HCT116 (cell line): ENCODE measurements around the gene MACROH2A1. TPM values are rescaled to one million over a fixed set of nuclear protein-coding genes. Genes with fewer than 3 reads are reported as not detected.

Experiments used
- ATAC-seq: fragments of 200-7000 bp; cut with Tn5 transposase; 2 replicates; pipeline ENCODE4 v1.9.1; 2020; ENCODE audit warnings: mild to moderate bottlenecking, moderate library complexity
- BruUV-seq: library from RNA; stranded (reverse); fragments of 400-500 nt; replicated peaks from 2 replicates; lab custom pipeline; 2021; lab: Mats Ljungman, UMichigan
- CTCF ChIA-PET: fragments of 300-600 bp; sonication (Branson Sonifier 250); formaldehyde crosslinking; loops from one replicate; lab custom pipeline; 2021; ENCODE audit warnings: antibody characterized with exemption; lab: Charles Lee
- POLR2A ChIA-PET: fragments of 300-600, 350-600 bp; sonication (Branson Sonifier 250); formaldehyde crosslinking; loops from one replicate; lab custom pipeline; 2021; ENCODE audit warnings: antibody characterized with exemption; lab: Charles Lee
- RAD21 ChIA-PET, 2 experiments: fragments of 300-600 bp; sonication (Branson Sonifier 250); formaldehyde crosslinking; loops; one replicate each; lab custom pipeline; 2023; ENCODE audit warnings: low total read pairs in 2 of 2; ENCODE audit not compliant: uncharacterized antibody in 2 of 2, unreplicated experiment in 2 of 2, low non-redundant PET in 1 of 2; lab: Charles Lee
- DNase-seq: peaks from one replicate; pipeline ENCODE4 v3.0.0-alpha.2; 2010; ENCODE audit warnings: low read depth, low spot score
- H2AFZ ChIP-seq: fragments of 200-600 bp; shearing (Covaris generic), sonication (generic); 2 replicates; pipeline ENCODE4 v1.6.1; 2017; ENCODE audit warnings: low read depth, mixed run types, mixed read lengths, antibody characterized with exemption, low read length; ENCODE audit not compliant: poor library complexity, severe bottlenecking
- H3K27ac ChIP-seq: 2 replicates; pipeline ENCODE4 v1.5.1; 2012; ENCODE audit warnings: low read depth, low read length
- H3K27me3 ChIP-seq: fragments of 200-600 bp; sonication (generic); 2 replicates; pipeline ENCODE4 v1.6.1; 2016; ENCODE audit warnings: mixed run types, low read length, mixed read lengths; ENCODE audit not compliant: insufficient read depth
- H3K36me3 ChIP-seq, 2 experiments: fragments of 200-500 bp in 1 of 2; fragments of 200-600 bp in 1 of 2; sonication (Bioruptor generic) in 1 of 2; sonication (generic) in 1 of 2; 2 replicates each; pipeline versions ENCODE4 v1.5.1 to v1.6.1; 2014 to 2016; ENCODE audit warnings: low read length in 2 of 2, inconsistent platforms in 1 of 2, mixed read lengths in 1 of 2, mixed run types in 1 of 2; ENCODE audit not compliant: insufficient read depth in 2 of 2, control insufficient read depth in 1 of 2
- H3K4me1 ChIP-seq, 2 experiments: fragments of 200-600 bp in 1 of 2; sonication (generic) in 1 of 2; 2 replicates each; pipeline versions ENCODE4 v1.5.1 to v1.6.1; 2012 to 2017; ENCODE audit warnings: low read length in 2 of 2, inconsistent platforms in 1 of 2, mild to moderate bottlenecking in 1 of 2, mixed read lengths in 1 of 2, mixed run types in 1 of 2, moderate library complexity in 1 of 2; ENCODE audit not compliant: insufficient read depth in 2 of 2, control insufficient read depth in 1 of 2
- H3K4me2 ChIP-seq: fragments of 200-600 bp; sonication (generic); 2 replicates; pipeline ENCODE4 v1.6.1; 2017; ENCODE audit warnings: mixed run types, low read length, mixed read lengths
- H3K4me3 ChIP-seq, 2 experiments: fragments of 200-600 bp in 1 of 2; sonication (generic) in 1 of 2; replicated peaks in 1 of 2; 2 replicates each; pipeline ENCODE4 v1.5.1; 2011 to 2016; ENCODE audit warnings: low read length in 2 of 2, control low read depth in 1 of 2, low read depth in 1 of 2, mild to moderate bottlenecking in 1 of 2, mixed read lengths in 1 of 2, mixed run types in 1 of 2
- H3K79me2 ChIP-seq: fragments of 200-600 bp; sonication (generic); 2 replicates; pipeline ENCODE4 v1.6.1; 2017; ENCODE audit warnings: mild to moderate bottlenecking, mixed run types, low read length, moderate library complexity, mixed read lengths; ENCODE audit not compliant: insufficient read depth
- H3K9ac ChIP-seq: fragments of 200-600 bp; sonication (generic); 2 replicates; pipeline ENCODE4 v1.6.1; 2016; ENCODE audit warnings: low read length, mixed read lengths
- H3K9me2 ChIP-seq: fragments of 200-600 bp; sonication (generic), shearing (Covaris generic); 2 replicates; pipeline ENCODE4 v1.6.1; 2017; ENCODE audit warnings: mixed run types, mild to moderate bottlenecking, moderate library complexity; ENCODE audit not compliant: insufficient read depth
- H3K9me3 ChIP-seq, 2 experiments: fragments of 200-500 bp in 1 of 2; fragments of 200-600 bp in 1 of 2; sonication (Bioruptor generic) in 1 of 2; sonication (generic) in 1 of 2; 2 replicates each; pipeline ENCODE4 v1.6.1; 2014 to 2017; ENCODE audit warnings: low read length in 2 of 2, mixed read lengths in 2 of 2, inconsistent platforms in 1 of 2, low read depth in 1 of 2, mild to moderate bottlenecking in 1 of 2, mixed run types in 1 of 2, moderate library complexity in 1 of 2; ENCODE audit not compliant: control insufficient read depth in 1 of 2, insufficient read depth in 1 of 2
- H4K20me1 ChIP-seq: fragments of 200-600 bp; sonication (generic), shearing (Covaris generic); 2 replicates; pipeline ENCODE4 v1.6.1; 2017; ENCODE audit warnings: mixed run types, mild to moderate bottlenecking, moderate library complexity; ENCODE audit not compliant: insufficient read depth
- ELF1 ChIP-seq: IDR thresholded peaks from 2 replicates; pipeline ENCODE4 v1.6.1; 2012; ENCODE audit warnings: low read depth, borderline replicate concordance
- EZH2 ChIP-seq: fragments of 200-600 bp; sonication (generic); IDR thresholded peaks from 2 replicates; pipeline ENCODE4 v1.6.1; 2017; ENCODE audit warnings: antibody characterized with exemption, mixed run types
- FOSL1 ChIP-seq: IDR thresholded peaks from 2 replicates; pipeline ENCODE4 v1.6.1; 2012; ENCODE audit warnings: low read depth
- JUND ChIP-seq: IDR thresholded peaks from 2 replicates; pipeline ENCODE4 v1.6.1; 2012
- SIN3A ChIP-seq: IDR thresholded peaks from 2 replicates; pipeline ENCODE4 v1.6.1; 2012; ENCODE audit warnings: low read depth
- intact Hi-C: fragments of 100-400 bp; cut with micrococcal nuclease; formaldehyde crosslinking; loops from 2 replicates; pipeline ENCODE4 v1.10.0; 2022
- total RNA-seq: library from RNA; stranded (reverse); gene quantifications from one replicate; pipeline ENCODE4 v1.2.1, GENCODE V29; 2021; ENCODE audit not compliant: unreplicated experiment
- TF ChIP-seq, protein P1 (sequence below), 3 experiments: fragments of 200-600 bp in 1 of 3; sonication (generic) in 1 of 3; IDR thresholded peaks in 2 of 3; conservative IDR thresholded peaks in 1 of 3; 2 replicates each; pipeline ENCODE4 v1.5.1; 2012 to 2017; ENCODE audit warnings: low read depth in 2 of 3, low read length in 2 of 3, antibody characterized with exemption in 1 of 3, borderline replicate concordance in 1 of 3, control low read depth in 1 of 3, mild to moderate bottlenecking in 1 of 3, mixed read lengths in 1 of 3, mixed run types in 1 of 3, moderate library complexity in 1 of 3; ENCODE audit not compliant: insufficient read depth in 1 of 3
- TF ChIP-seq, protein P2 (sequence below): IDR thresholded peaks from 2 replicates; pipeline ENCODE4 v1.6.1; 2012
- TF ChIP-seq, protein P3 (sequence below): IDR thresholded peaks from 2 replicates; pipeline ENCODE4 v1.6.1; 2012
- TF ChIP-seq, protein P4 (sequence below): IDR thresholded peaks from 2 replicates; pipeline ENCODE4 v1.6.1; 2011; ENCODE audit warnings: mild to moderate bottlenecking, low read length, moderate library complexity; ENCODE audit not compliant: insufficient replicate concordance; ENCODE audit errors: extremely low read depth

Gene MACROH2A1
- total RNA-seq, 1 experiment from 2014 or later, result 218 TPM

DNA sequence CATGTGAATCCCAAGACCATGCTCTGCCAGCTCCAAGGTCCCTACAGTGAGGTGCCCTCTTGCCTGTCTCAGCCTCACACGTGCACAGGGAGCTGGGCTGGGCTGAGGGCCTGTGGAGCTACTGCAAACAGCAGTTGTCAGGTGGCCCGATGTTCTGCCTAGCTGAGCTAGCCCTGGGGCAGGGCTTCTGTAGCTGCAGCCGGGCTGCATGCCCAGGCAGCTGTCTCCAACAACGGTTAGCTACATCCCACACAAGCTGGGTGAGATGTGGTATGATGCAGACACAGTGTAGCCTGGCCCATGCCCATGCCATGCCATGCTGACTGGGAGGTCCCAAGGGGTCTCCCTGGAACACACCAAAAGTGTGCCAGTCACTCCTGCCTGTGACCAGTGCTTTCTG lies 62.0 kb downstream of the MACROH2A1 start:
- no peak for ATAC-seq
- H3K79me2 ChIP-seq, result no peaks in the 10 kb centered on the region
- peaks cover 33 to 38% of the 10 kb centered on the region in 2 experiments for H3K36me3 ChIP-seq
- H3K4me2 ChIP-seq, result no peak overlapping the region
- ChIA-PET CTCF (no interaction called here), POLR2A (no interaction called here), RAD21 (no interaction called here)
- H3K27ac ChIP-seq, result no peak overlapping the region
- H3K9me3 ChIP-seq, result no peaks in the 10 kb centered on the region
- intact Hi-C loops, result no loop called here
- no peak overlapping the region for H2AFZ ChIP-seq
- no peak overlapping the region for H3K9ac ChIP-seq
- DNase-seq, result no peak
- no peak overlapping the region for H3K4me3 ChIP-seq
- H3K9me2 ChIP-seq, result no peaks in the 10 kb centered on the region
- no peaks in the 10 kb centered on the region for H3K4me1 ChIP-seq
- no TSS peak for BruUV-seq
- TF ChIP-seq, protein P1, sequence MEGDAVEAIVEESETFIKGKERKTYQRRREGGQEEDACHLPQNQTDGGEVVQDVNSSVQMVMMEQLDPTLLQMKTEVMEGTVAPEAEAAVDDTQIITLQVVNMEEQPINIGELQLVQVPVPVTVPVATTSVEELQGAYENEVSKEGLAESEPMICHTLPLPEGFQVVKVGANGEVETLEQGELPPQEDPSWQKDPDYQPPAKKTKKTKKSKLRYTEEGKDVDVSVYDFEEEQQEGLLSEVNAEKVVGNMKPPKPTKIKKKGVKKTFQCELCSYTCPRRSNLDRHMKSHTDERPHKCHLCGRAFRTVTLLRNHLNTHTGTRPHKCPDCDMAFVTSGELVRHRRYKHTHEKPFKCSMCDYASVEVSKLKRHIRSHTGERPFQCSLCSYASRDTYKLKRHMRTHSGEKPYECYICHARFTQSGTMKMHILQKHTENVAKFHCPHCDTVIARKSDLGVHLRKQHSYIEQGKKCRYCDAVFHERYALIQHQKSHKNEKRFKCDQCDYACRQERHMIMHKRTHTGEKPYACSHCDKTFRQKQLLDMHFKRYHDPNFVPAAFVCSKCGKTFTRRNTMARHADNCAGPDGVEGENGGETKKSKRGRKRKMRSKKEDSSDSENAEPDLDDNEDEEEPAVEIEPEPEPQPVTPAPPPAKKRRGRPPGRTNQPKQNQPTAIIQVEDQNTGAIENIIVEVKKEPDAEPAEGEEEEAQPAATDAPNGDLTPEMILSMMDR (IDR thresholded peaks at IDR 0.05 in 2 of 3, conservative IDR thresholded peaks at IDR 0.05 in 1 of 3; ENCODE audit: borderline replicate concordance in 1 of 3, insufficient read depth in 1 of 3, low read depth in 2 of 3, low read length in 2 of 3), result no peak
- TF ChIP-seq, protein P2, sequence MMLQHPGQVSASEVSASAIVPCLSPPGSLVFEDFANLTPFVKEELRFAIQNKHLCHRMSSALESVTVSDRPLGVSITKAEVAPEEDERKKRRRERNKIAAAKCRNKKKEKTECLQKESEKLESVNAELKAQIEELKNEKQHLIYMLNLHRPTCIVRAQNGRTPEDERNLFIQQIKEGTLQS, result no peak
- no peak for TF ChIP-seq ELF1
- H4K20me1 ChIP-seq, result no peaks in the 10 kb centered on the region; the same call in 1 of the 2 replicates
- H3K27me3 ChIP-seq, result no peaks in the 10 kb centered on the region

DNA sequence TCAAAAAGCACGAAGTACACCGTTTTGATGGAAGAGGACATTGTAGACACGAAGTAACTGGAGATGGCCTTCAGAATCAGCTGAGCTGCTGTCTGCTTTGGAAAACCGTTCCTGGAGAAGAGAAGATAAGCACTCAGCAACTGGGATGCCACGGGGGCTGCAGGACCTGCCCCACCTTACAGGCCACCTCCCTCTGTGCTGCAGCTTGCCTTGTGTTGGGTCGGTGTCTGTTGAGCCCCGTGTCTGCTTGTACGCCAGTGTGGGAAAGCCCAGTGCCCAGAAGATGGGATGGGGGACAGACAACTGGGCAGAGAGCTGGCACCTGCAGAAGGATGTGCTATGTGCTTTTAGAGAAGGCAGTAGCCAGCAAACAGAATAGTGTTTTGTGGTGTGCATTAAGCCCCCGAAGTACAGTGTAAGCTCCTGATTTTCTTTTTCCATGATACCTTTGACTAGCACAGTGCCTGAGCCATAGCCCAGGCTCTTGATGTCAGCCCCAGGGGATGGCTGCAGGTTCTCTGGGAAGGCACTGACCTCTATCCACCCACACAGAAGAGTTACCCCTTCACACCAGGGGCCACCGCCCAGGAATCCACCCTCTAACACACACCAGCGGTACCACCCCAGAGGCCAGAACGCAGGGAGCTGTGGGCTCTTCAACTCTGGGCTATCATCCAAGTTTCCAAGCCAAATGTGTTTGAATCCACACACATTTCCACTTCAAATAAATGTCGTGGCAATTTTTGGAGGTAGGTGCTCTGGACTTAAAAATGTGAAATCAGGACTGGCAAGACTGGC lies 63.8 kb downstream of the MACROH2A1 start:
- CTCF ChIA-PET, result no interaction called here
- H4K20me1 ChIP-seq, result no peaks in the 10 kb centered on the region; the same call in 1 of the 2 replicates
- intact Hi-C loops, result no loop called here

More for the DNA sequence above, 63.8 kb downstream of the MACROH2A1 start:
- H3K79me2 ChIP-seq, result no peaks in the 10 kb centered on the region
- H3K9me2 ChIP-seq, result no peaks in the 10 kb centered on the region
- no peak for TF ChIP-seq JUND
- TF ChIP-seq, protein P3, sequence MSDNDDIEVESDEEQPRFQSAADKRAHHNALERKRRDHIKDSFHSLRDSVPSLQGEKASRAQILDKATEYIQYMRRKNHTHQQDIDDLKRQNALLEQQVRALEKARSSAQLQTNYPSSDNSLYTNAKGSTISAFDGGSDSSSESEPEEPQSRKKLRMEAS, result no peak
- TF ChIP-seq, protein P4, sequence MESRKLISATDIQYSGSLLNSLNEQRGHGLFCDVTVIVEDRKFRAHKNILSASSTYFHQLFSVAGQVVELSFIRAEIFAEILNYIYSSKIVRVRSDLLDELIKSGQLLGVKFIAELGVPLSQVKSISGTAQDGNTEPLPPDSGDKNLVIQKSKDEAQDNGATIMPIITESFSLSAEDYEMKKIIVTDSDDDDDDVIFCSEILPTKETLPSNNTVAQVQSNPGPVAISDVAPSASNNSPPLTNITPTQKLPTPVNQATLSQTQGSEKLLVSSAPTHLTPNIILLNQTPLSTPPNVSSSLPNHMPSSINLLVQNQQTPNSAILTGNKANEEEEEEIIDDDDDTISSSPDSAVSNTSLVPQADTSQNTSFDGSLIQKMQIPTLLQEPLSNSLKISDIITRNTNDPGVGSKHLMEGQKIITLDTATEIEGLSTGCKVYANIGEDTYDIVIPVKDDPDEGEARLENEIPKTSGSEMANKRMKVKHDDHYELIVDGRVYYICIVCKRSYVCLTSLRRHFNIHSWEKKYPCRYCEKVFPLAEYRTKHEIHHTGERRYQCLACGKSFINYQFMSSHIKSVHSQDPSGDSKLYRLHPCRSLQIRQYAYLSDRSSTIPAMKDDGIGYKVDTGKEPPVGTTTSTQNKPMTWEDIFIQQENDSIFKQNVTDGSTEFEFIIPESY, result no peak
- no peak for TF ChIP-seq FOSL1
- no peak for TF ChIP-seq EZH2
- no peak for TF ChIP-seq SIN3A
- H3K27ac ChIP-seq, result no peak overlapping the region
- H3K9ac ChIP-seq, result no peak overlapping the region
- ATAC-seq (no peak), DNase-seq (no peak)
- no peak overlapping the region for H2AFZ ChIP-seq
- RAD21 ChIA-PET, result no interaction called here
- H3K27me3 ChIP-seq, result no peaks in the 10 kb centered on the region
- BruUV-seq, result no TSS peak
- H3K4me1 ChIP-seq, result no peaks in the 10 kb centered on the region
- no peak overlapping the region for H3K4me2 ChIP-seq
- POLR2A ChIA-PET, result no interaction called here
- H3K9me3 ChIP-seq, result no peaks in the 10 kb centered on the region
- peaks cover 24 to 32% of the 10 kb centered on the region in 2 experiments for H3K36me3 ChIP-seq
- H3K4me3 ChIP-seq, result no peak overlapping the region
